Measurements from ENCODE around the gene ADORA3. TPM values are rescaled to one million over a fixed set of nuclear protein-coding genes. Genes with fewer than 3 reads are reported as not detected.

ADORA3 gene
- total RNA-seq, 1 experiment from 2014 or later = not detected

- Histone ChIP-seq H3K4me3 (ENCODE audit: low read depth, low read length, poor library complexity, severe bottlenecking) (no peak overlapping the region), H3K27ac (ENCODE audit: low read depth, low read length, poor library complexity, severe bottlenecking) (no peak overlapping the region), H3K4me1 (ENCODE audit: insufficient read depth, low read length, poor library complexity, severe bottlenecking) (no peaks in the 10 kb centered on the region), H3K36me3 (ENCODE audit: insufficient read depth, low read length, poor library complexity, severe bottlenecking) (no peaks in the 10 kb centered on the region), H3K9me3 (ENCODE audit: low read depth, low read length, poor library complexity, severe bottlenecking) (no peaks in the 10 kb centered on the region), H3K27me3 (replicated peaks; ENCODE audit: insufficient read depth, low read depth, low read length, poor library complexity) (no peaks in the 10 kb centered on the region)
- ChIA-PET POLR2A (ENCODE audit: low non-redundant PET) (no interaction called here), CTCF (no interaction called here)
- TF ChIP-seq EZH2 (IDR thresholded peaks at IDR 0.05; ENCODE audit: borderline replicate concordance, low read depth, low read length, poor library complexity, severe bottlenecking) (no peak), CTCF (conservative IDR thresholded peaks at IDR 0.05; ENCODE audit: low read depth, low read length) (no peak)
- intact Hi-C loops (cut with micrococcal nuclease; ENCODE audit: unreplicated experiment) = no loop called here
- no peak for DNase-seq (ENCODE audit: low spot score)
- BruUV-seq (replicated peaks) = no TSS peak
These were observed 16.3 kb downstream of the ADORA3 start for GRCh38 chr1:111487133-111487532.

- CTCF ChIA-PET = no interaction called here
- Histone ChIP-seq H3K9me3 (ENCODE audit: low read depth, low read length, poor library complexity, severe bottlenecking) (no peaks in the 10 kb centered on the region), H3K27me3 (replicated peaks; ENCODE audit: insufficient read depth, low read depth, low read length, poor library complexity) (no peaks in the 10 kb centered on the region), H3K27ac (ENCODE audit: low read depth, low read length, poor library complexity, severe bottlenecking) (no peak overlapping the region), H3K4me3 (ENCODE audit: low read depth, low read length, poor library complexity, severe bottlenecking) (no peak overlapping the region), H3K36me3 (ENCODE audit: insufficient read depth, low read length, poor library complexity, severe bottlenecking) (no peaks in the 10 kb centered on the region), H3K4me1 (ENCODE audit: insufficient read depth, low read length, poor library complexity, severe bottlenecking) (no peaks in the 10 kb centered on the region)
- TF ChIP-seq EZH2 (IDR thresholded peaks at IDR 0.05; ENCODE audit: borderline replicate concordance, low read depth, low read length, poor library complexity, severe bottlenecking) (no peak), CTCF (conservative IDR thresholded peaks at IDR 0.05; ENCODE audit: low read depth, low read length) (no peak)
- intact Hi-C loops (cut with micrococcal nuclease; ENCODE audit: unreplicated experiment) = no loop called here
- no TSS peak for BruUV-seq (replicated peaks)
- POLR2A ChIA-PET (ENCODE audit: low non-redundant PET) = no interaction called here
- DNase-seq (ENCODE audit: low spot score) = no peak
These were observed 17.0 kb downstream of the ADORA3 start for GRCh38 chr1:111486431-111486830.

- H3K4me1 ChIP-seq (ENCODE audit: insufficient read depth, low read length, poor library complexity, severe bottlenecking) = no peaks in the 10 kb centered on the region
- no peaks in the 10 kb centered on the region for H3K27me3 ChIP-seq (replicated peaks; ENCODE audit: insufficient read depth, low read depth, low read length, poor library complexity)
- H3K27ac ChIP-seq (ENCODE audit: low read depth, low read length, poor library complexity, severe bottlenecking) = no peak overlapping the region
- intact Hi-C loops (cut with micrococcal nuclease; ENCODE audit: unreplicated experiment) = no loop called here
- POLR2A ChIA-PET (ENCODE audit: low non-redundant PET) = no interaction called here
- H3K4me3 ChIP-seq (ENCODE audit: low read depth, low read length, poor library complexity, severe bottlenecking) = no peak overlapping the region
- BruUV-seq (replicated peaks) = no TSS peak
- CTCF ChIA-PET = no interaction called here
- no peaks in the 10 kb centered on the region for H3K36me3 ChIP-seq (ENCODE audit: insufficient read depth, low read length, poor library complexity, severe bottlenecking)
- no peak for DNase-seq (ENCODE audit: low spot score)
- TF ChIP-seq CTCF (conservative IDR thresholded peaks at IDR 0.05; ENCODE audit: low read depth, low read length) (no peak), EZH2 (IDR thresholded peaks at IDR 0.05; ENCODE audit: borderline replicate concordance, low read depth, low read length, poor library complexity, severe bottlenecking) (no peak)
- no peaks in the 10 kb centered on the region for H3K9me3 ChIP-seq (ENCODE audit: low read depth, low read length, poor library complexity, severe bottlenecking)
These were observed 18.9 kb downstream of the ADORA3 start for GRCh38 chr1:111484391-111485026.
